GM23248 (cell line): ENCODE results near the gene SLAMF7. TPM values are rescaled to one million over a fixed set of nuclear protein-coding genes. Genes with fewer than 3 reads are reported as not detected.

Experiments
- DNase-seq: peaks from one replicate; pipeline ENCODE4 v3.0.0-alpha.2; 2015
- H2AFZ ChIP-seq: fragments of 200-600 bp; sonication (generic); 2 replicates; pipeline ENCODE4 v1.6.1; 2016; ENCODE audit warnings: antibody characterized with exemption
- H3F3A ChIP-seq: fragments of 200-600 bp; sonication (generic); 2 replicates; pipeline ENCODE4 v1.6.1; 2016; ENCODE audit warnings: mild to moderate bottlenecking, antibody characterized with exemption, mixed run types; ENCODE audit not compliant: insufficient read depth
- H3K27ac ChIP-seq: fragments of 200-600 bp; sonication (generic); 2 replicates; pipeline ENCODE4 v1.5.1; 2016; ENCODE audit warnings: mild to moderate bottlenecking
- H3K27me3 ChIP-seq: fragments of 200-600 bp; sonication (generic); replicated peaks from 2 replicates; pipeline ENCODE4 v1.6.1; 2016; ENCODE audit warnings: mild to moderate bottlenecking; ENCODE audit not compliant: insufficient read depth
- H3K36me3 ChIP-seq: fragments of 200-600 bp; sonication (generic); 2 replicates; pipeline ENCODE4 v1.6.1; 2016; ENCODE audit warnings: low read depth, mild to moderate bottlenecking
- H3K4me1 ChIP-seq: fragments of 200-600 bp; sonication (generic); 2 replicates; pipeline ENCODE4 v1.6.1; 2016; ENCODE audit warnings: mild to moderate bottlenecking; ENCODE audit not compliant: insufficient read depth
- H3K4me2 ChIP-seq: fragments of 200-600 bp; sonication (generic); one replicate; pipeline ENCODE4 v1.6.1; 2016; ENCODE audit warnings: mild to moderate bottlenecking; ENCODE audit not compliant: unreplicated experiment
- H3K4me3 ChIP-seq: fragments of 200-600 bp; sonication (generic); 2 replicates; pipeline ENCODE4 v1.5.1; 2016; ENCODE audit warnings: mild to moderate bottlenecking
- H3K79me2 ChIP-seq: fragments of 200-600 bp; sonication (generic); 2 replicates; pipeline ENCODE4 v1.6.1; 2016; ENCODE audit warnings: mild to moderate bottlenecking; ENCODE audit not compliant: insufficient read depth
- H3K9ac ChIP-seq: fragments of 200-600 bp; sonication (generic); 2 replicates; pipeline ENCODE4 v1.6.1; 2016; ENCODE audit warnings: mild to moderate bottlenecking
- H3K9me2 ChIP-seq: fragments of 200-600 bp; sonication (generic); 2 replicates; pipeline ENCODE4 v1.6.1; 2016; ENCODE audit warnings: mixed run types, mild to moderate bottlenecking, moderate library complexity; ENCODE audit not compliant: insufficient read depth
- H3K9me3 ChIP-seq: fragments of 200-600 bp; sonication (generic); one replicate; pipeline ENCODE4 v1.6.1; 2017; ENCODE audit warnings: low read depth
- H4K20me1 ChIP-seq: fragments of 200-600 bp; sonication (generic); 2 replicates; pipeline ENCODE4 v1.6.0; 2016; ENCODE audit not compliant: insufficient read depth
- EZH2 ChIP-seq: fragments of 200-600 bp; sonication (generic); IDR thresholded peaks from 2 replicates; pipeline ENCODE4 v1.6.1; 2018; ENCODE audit warnings: antibody characterized with exemption, mild to moderate bottlenecking; ENCODE audit not compliant: insufficient read depth, poor library complexity, severe bottlenecking
- EZH2phosphoT487 ChIP-seq: fragments of 200-600 bp; sonication (generic); IDR thresholded peaks from 2 replicates; pipeline ENCODE4 v1.6.1; 2018; ENCODE audit warnings: antibody characterized with exemption, moderate library complexity, mild to moderate bottlenecking, low read depth; ENCODE audit not compliant: insufficient read depth
- WGBS, 2 experiments: methylation state at CpG; one replicate each; pipeline ENCODE4 v1.1.6; 2015 to 2017; ENCODE audit warnings: low lambda C conversion rate in 2 of 2, low coverage in 1 of 2; ENCODE audit errors: missing lambda C conversion rate in 2 of 2; 5-methylcytosine and 5-hydroxymethylcytosine counted together
- in situ Hi-C: fragments of 300-500 bp; cut with MboI; formaldehyde crosslinking; loops from 2 replicates; pipeline ENCODE4 v1.15.0; 2020
- polyA plus RNA-seq: library from polyadenylated mRNA; unstranded; fragments of >200 nt; fragmentation: Nextera tagmentation; extraction: Ambion mirVana; gene quantifications from 2 replicates; pipeline ENCODE4 v1.2.1, GENCODE V29; 2016
- total RNA-seq: library from RNA; depleted of rRNA; stranded (reverse); fragments of >200 nt; shearing (Covaris generic); gene quantifications from 2 replicates; pipeline ENCODE4 v1.2.3, GENCODE V29; 2014

Gene SLAMF7
- total and polyA plus RNA-seq, 2 experiments from 2014 or later: not detected

DNA sequence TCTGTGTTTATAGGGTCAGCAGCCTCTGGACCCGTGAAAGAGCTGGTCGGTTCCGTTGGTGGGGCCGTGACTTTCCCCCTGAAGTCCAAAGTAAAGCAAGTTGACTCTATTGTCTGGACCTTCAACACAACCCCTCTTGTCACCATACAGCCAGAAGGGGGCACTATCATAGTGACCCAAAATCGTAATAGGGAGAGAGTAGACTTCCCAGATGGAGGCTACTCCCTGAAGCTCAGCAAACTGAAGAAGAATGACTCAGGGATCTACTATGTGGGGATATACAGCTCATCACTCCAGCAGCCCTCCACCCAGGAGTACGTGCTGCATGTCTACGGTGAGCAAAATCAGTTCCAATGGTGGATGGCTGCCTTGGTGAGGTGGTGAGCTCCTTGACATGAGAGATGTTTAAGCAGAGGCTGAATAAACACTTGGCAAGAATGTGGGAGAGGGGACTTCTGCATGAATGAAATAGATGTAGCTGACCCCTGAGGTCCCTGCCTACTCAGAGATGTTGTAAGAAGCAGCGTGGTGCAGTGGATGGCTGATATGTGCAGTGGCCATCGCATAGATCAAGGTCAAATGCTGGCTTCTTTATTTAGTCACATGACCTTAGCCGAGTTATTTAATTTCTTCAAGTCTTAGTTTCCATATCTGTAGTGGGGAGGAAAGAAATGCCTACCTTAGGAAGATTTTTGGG lies 9.3 kb downstream of the SLAMF7 start:
- Histone ChIP-seq H3K36me3 (no peaks in the 10 kb centered on the region), H4K20me1 (no peaks in the 10 kb centered on the region), H3F3A (no peaks in the 10 kb centered on the region), H3K79me2 (no peaks in the 10 kb centered on the region), H3K9me3 (no peaks in the 10 kb centered on the region), H3K4me1 (no peaks in the 10 kb centered on the region), H2AFZ (no peak overlapping the region), H3K9ac (no peak overlapping the region), H3K4me2 (no peak overlapping the region), H3K27ac (no peak overlapping the region), H3K27me3 (no peaks in the 10 kb centered on the region; the same call in 1 of the 2 replicates), H3K9me2 (no peaks in the 10 kb centered on the region), H3K4me3 (no peak overlapping the region)
- DNase-seq: peak; percentile 20
- TF ChIP-seq EZH2: no peak
- no peak for TF ChIP-seq EZH2phosphoT487
- in situ Hi-C loops: no loop called here
- WGBS, 2 experiments: 45 to 53% methylated on average over 10 of the region's 10 CpGs

DNA sequence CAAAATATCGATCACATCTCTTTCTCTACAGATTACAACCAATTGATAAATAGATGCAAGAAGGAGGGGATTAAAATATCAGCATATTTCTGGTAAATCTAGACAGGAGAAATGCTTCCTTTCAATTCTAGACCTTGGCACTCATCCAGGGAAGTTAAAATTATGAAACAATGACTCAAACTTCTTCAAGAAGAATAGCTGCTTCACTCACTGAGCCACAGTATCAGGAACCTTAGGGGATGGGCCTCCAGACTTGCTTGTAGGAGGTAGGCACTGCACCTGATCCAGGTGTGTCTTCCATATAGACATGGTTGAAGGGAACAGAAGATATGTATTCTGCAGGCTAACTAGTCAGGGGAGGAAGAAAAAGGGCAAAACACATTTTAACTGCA lies 9.8 kb downstream of the SLAMF7 start:
- Histone ChIP-seq H2AFZ (no peak overlapping the region), H3K36me3 (no peaks in the 10 kb centered on the region), H3K9me2 (no peaks in the 10 kb centered on the region), H3K27me3 (no peaks in the 10 kb centered on the region; the same call in 1 of the 2 replicates), H3K9ac (no peak overlapping the region), H3K9me3 (no peaks in the 10 kb centered on the region), H3K79me2 (no peaks in the 10 kb centered on the region), H3K4me3 (no peak overlapping the region), H3K27ac (no peak overlapping the region), H3K4me2 (no peak overlapping the region), H3K4me1 (no peaks in the 10 kb centered on the region), H3F3A (no peaks in the 10 kb centered on the region), H4K20me1 (no peaks in the 10 kb centered on the region)
- 47 to 50% methylated on average over 1 of the region's 1 CpG for WGBS, 2 experiments
- in situ Hi-C loops: no loop called here
- TF ChIP-seq EZH2phosphoT487 (no peak), EZH2 (no peak)
- DNase-seq: peak; percentile 16

DNA sequence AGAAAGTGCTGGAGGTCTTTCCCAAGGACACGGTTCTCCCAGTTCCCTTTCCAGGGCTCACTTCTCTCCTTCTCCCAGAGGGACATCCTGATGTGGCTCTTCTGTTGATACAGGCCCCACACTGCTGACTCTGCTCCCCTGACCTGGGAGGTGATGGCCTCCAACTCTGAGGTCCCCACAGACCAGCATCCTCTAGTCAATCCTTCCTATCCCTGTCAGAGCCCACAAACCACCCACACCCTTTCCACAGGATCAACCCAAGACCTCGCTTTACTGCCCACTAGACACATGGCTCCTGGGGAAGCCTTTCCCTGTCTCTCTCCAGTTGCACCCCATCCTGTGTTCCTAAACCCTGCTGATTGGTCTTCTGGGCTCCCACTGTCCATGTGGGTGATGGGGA lies 11.6 kb downstream of the SLAMF7 start:
- in situ Hi-C loops: no loop called here
- H3K4me2 ChIP-seq: no peak overlapping the region
- H3K9me3 ChIP-seq: no peaks in the 10 kb centered on the region
- no peaks in the 10 kb centered on the region for H3K4me1 ChIP-seq
- H3K9ac ChIP-seq: no peak overlapping the region
- H3K27me3 ChIP-seq: no peaks in the 10 kb centered on the region
- DNase-seq: no peak
- no peaks in the 10 kb centered on the region for H3F3A ChIP-seq
- no peak overlapping the region for H3K4me3 ChIP-seq
- H2AFZ ChIP-seq: no peak overlapping the region
- no peaks in the 10 kb centered on the region for H4K20me1 ChIP-seq
- H3K36me3 ChIP-seq: no peaks in the 10 kb centered on the region
- no peaks in the 10 kb centered on the region for H3K79me2 ChIP-seq
- WGBS, 2 experiments: 17 to 26% methylated on average over 2 of the region's 2 CpGs
- H3K27ac ChIP-seq: no peak overlapping the region
- H3K9me2 ChIP-seq: no peaks in the 10 kb centered on the region
- no peak for TF ChIP-seq EZH2
- TF ChIP-seq EZH2phosphoT487: no peak

DNA sequence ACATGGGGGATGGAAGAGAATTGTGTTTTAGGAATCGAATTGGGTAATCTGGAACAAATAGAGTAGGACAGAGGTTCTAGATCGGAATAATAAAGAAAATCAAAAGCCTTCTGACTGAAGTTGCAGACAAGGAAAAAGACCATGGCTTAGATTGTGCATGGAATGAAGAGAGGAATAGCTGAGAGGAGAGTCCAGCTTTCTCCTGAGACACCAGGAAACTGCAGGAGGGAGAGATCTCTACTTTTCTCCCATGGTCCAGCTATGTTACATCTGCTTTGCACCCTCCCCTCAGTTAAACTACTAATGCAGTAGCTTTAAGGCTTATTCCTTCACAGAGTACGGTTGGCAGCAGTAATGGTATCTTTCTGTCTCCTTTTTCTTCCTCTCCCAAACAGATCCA lies 13.4 kb downstream of the SLAMF7 start:
- 11 to 17% methylated on average over 3 of the region's 3 CpGs for WGBS, 2 experiments
- H3K4me3 ChIP-seq: no peak overlapping the region
- no peaks in the 10 kb centered on the region for H3K9me2 ChIP-seq
- no peaks in the 10 kb centered on the region for H3K9me3 ChIP-seq
- H4K20me1 ChIP-seq: no peaks in the 10 kb centered on the region
- TF ChIP-seq EZH2phosphoT487 (no peak), EZH2 (no peak)
- H3K4me1 ChIP-seq: no peaks in the 10 kb centered on the region
- no peaks in the 10 kb centered on the region for H3K36me3 ChIP-seq
- H3K27me3 ChIP-seq: no peaks in the 10 kb centered on the region
- no peak overlapping the region for H3K9ac ChIP-seq
- H3K4me2 ChIP-seq: no peak overlapping the region
- H2AFZ ChIP-seq: no peak overlapping the region
- no peak overlapping the region for H3K27ac ChIP-seq
- H3F3A ChIP-seq: no peaks in the 10 kb centered on the region
- DNase-seq: no peak
- in situ Hi-C loops: no loop called here
- H3K79me2 ChIP-seq: no peaks in the 10 kb centered on the region
